Muscle layer of duodenum (tissue), 2 donors: ENCODE results near the gene DYSF.

Source experiments
- H3K27ac ChIP-seq: one replicate; pipeline ENCODE4 v1.7.0; 2013; ENCODE audit warnings: mild to moderate bottlenecking, low read length
- H3K27me3 ChIP-seq: one replicate; pipeline ENCODE4 v1.7.0; 2013; ENCODE audit warnings: low read depth, mild to moderate bottlenecking, control low read depth, low read length
- H3K36me3 ChIP-seq, 2 donors: one replicate each; pipeline ENCODE4 v1.7.0; 2013; ENCODE audit warnings: low read length in 2 of 2, control low read depth in 1 of 2, mild to moderate bottlenecking in 1 of 2; ENCODE audit not compliant: insufficient read depth in 2 of 2, control insufficient read depth in 1 of 2
- H3K4me1 ChIP-seq, 2 donors: one replicate each; pipeline ENCODE4 v1.7.0; 2013; ENCODE audit warnings: low read length in 2 of 2, mild to moderate bottlenecking in 2 of 2, control low read depth in 1 of 2, moderate library complexity in 1 of 2; ENCODE audit not compliant: insufficient read depth in 2 of 2, control insufficient read depth in 1 of 2
- H3K4me3 ChIP-seq, 2 donors: one replicate each; pipeline ENCODE4 v1.7.0; 2013; ENCODE audit warnings: low read length in 2 of 2, low read depth in 1 of 2, mild to moderate bottlenecking in 1 of 2
- H3K9me3 ChIP-seq, 2 donors: one replicate each; pipeline ENCODE4 v1.7.0; 2013; ENCODE audit warnings: low read length in 2 of 2, control low read depth in 1 of 2, mild to moderate bottlenecking in 1 of 2; ENCODE audit not compliant: control insufficient read depth in 1 of 2
- donor health status: healthy.

The DYSF gene

DNA sequence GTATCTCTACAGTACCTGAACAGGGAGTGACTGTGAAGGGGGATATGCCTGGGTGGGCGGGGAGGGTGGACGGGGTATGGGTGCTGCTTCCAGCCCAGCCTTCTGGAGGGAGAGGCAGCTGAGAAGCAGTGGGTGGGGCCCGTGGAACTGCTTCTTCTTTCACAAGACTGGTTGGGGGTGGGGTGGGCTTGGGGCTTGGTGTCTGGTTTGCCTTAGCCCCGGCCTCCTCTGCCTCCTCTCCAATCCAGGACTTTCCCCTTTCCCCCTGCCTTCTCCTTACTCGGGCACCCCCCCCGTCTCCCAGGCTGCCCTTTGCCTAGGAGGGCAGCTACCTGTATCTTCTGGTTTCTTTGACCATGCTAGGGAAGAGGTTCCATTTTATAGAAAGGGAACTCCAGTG is 233.4 kb downstream of the DYSF start:
- Histone ChIP-seq H3K27ac (no peak overlapping the region), H3K36me3 (peaks cover 0 to 26% of the 10 kb centered on the region in 2 donors), H3K4me1 (no peaks in the 10 kb centered on the region), H3K4me3 (no peak overlapping the region), H3K27me3 (no peaks in the 10 kb centered on the region), H3K9me3 (no peaks in the 10 kb centered on the region)

DNA sequence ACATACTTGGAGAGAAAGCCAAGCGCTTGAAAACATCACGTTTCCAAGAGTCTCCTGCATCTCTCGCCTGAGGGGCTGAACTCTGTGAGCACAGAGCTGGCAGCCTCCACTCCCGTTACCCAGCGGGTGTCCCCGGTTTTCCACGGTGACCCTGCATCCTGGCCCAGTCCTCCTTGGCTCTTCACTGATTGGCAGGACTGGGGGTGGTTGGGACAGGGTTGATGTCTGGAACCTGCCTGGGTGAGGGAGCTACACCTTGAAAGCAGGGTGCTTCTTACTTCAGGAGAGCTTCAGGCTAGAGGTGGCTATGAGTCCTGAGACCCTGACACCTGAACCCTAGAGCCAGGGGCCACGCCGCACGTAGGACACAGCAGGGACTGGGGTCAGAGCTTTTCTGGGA is 234.1 kb downstream of the DYSF start:
- H3K36me3 ChIP-seq, result peaks cover 0 to 25% of the 10 kb centered on the region in 2 donors
- no peak overlapping the region for H3K4me3 ChIP-seq
- peaks cover 0 to 3% of the 10 kb centered on the region in 2 donors for H3K4me1 ChIP-seq
- no peaks in the 10 kb centered on the region for H3K27me3 ChIP-seq
- no peaks in the 10 kb centered on the region for H3K9me3 ChIP-seq
- no peak overlapping the region for H3K27ac ChIP-seq

DNA sequence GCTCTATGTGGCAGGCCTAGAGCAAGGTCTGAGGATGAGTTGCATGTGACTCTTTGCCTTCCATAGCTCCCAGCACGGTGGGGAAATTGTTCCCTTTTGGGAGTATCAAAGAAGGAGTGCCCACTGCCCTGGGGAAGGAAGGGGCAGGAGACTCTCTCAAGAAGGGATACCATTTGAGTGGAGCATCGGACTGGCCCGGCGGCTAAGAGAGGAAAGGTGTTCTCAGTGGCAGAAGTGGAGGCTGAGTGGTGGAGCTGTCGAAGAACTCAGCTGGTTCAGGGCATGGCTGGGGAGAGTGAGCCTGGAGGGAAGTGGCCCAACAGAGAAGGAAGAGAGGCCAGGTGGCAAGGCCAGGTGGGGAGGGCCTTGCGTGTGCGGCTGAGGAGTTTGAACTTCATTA is 235.2 kb downstream of the DYSF start:
- Histone ChIP-seq H3K9me3 (no peaks in the 10 kb centered on the region), H3K4me3 (no peak overlapping the region), H3K27ac (no peak overlapping the region), H3K36me3 (peaks cover 0 to 25% of the 10 kb centered on the region in 2 donors), H3K27me3 (no peaks in the 10 kb centered on the region), H3K4me1 (peaks cover 0 to 3% of the 10 kb centered on the region in 2 donors)

DNA sequence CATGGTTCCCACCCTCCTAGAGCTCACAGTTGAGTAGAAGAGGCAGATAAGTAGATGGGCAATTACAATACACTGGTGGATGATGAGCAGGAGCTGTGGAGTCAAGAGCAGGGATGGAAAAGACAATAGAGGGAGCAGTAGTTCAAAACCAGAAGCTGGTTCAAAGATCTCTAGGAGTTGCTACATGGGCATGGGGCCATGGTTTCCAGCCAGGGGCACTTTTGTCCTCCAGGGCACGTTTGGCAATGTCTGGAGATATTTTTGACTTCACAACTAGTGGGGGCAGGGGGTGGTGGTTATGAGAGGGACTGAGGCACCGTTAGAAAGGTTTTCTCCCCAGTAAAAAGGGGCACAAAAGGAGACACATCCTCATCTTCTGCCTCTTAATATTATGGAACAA is 236.0 kb downstream of the DYSF start:
- H3K27ac ChIP-seq, result no peak overlapping the region
- no peaks in the 10 kb centered on the region for H3K9me3 ChIP-seq
- H3K4me1 ChIP-seq, result peaks cover 0 to 3% of the 10 kb centered on the region in 2 donors
- peaks cover 0 to 16% of the 10 kb centered on the region in 2 donors for H3K36me3 ChIP-seq
- no peaks in the 10 kb centered on the region for H3K27me3 ChIP-seq
- no peak overlapping the region for H3K4me3 ChIP-seq

DNA sequence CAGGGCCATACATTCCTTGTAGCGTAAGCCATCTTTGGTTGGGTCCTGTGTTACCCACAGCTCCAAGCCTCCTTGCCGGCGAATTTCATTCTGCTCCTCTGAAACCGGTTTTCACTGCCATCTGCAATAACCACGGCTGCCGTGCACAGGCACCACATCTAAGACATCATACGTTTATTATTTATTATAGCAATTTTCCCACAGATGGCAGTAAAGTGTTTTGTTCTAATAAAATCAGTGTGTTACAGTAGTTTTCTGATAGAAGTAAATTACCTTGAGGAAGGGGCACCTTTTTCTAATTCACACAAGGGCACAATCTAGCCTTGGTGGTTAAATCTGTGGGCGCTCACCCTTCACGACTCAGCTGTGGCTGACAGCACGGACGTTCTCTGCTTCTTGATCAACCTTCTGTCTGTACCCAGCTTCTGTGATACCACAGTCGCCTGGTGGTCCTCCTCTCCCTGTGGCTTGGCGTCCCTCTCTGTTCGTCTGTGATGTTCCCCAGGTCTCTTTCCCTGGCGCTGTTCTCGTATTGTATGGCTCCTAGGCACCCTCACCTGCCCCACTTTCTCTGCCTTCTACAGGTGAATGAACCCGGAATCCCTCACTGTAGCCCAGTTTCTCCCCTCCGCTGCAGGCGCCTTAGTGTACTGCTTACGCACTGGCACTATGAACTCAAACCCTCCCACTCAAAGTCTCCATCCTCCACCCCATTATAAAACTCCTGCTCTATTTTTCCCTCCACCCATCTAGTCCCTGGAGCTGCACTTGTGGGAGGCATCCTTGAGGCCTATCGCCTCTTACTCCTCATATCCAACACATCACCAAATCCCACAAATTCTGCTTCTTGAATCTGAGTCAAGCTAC is 236.8 kb downstream of the DYSF start:
- H3K27me3 ChIP-seq, result no peaks in the 10 kb centered on the region
- H3K27ac ChIP-seq, result no peak overlapping the region
- H3K4me3 ChIP-seq, result no peak overlapping the region
- H3K4me1 ChIP-seq, result peaks cover 0 to 3% of the 10 kb centered on the region in 2 donors
- H3K36me3 ChIP-seq, result peaks cover 0 to 12% of the 10 kb centered on the region in 2 donors
- H3K9me3 ChIP-seq, result no peaks in the 10 kb centered on the region

DNA sequence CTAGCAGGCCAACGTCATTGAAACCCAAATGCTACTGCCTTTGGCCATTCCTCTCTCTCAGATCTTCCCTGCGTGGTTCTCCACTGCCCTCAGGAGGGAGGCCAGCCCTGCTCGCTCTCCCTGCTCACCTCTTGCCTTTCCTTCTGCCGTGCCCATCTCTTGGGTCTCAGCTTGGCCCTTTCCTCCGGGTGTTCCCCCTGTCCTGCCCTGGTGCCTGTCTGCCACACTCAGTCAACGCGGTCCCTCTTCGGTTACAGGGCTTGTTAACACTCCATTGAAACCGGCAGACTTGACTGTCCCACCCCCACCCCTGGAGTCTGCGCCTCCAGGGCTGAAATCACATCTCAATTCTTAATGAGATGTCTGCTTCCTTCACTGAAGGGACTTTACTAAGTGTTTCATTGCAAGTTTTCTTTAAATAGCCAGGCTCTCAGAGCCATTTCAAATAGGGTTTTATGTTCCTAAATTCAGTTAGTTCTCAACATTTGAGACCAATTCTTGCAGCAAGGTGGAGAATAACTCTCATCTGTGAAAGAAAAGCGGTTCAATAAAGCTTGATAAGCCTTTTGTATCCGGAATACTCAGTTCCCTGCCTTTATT is 237.6 kb downstream of the DYSF start:
- H3K9me3 ChIP-seq, result no peaks in the 10 kb centered on the region
- H3K36me3 ChIP-seq, result peaks cover 0 to 10% of the 10 kb centered on the region in 2 donors
- no peak overlapping the region for H3K27ac ChIP-seq
- H3K4me3 ChIP-seq, result no peak overlapping the region
- no peaks in the 10 kb centered on the region for H3K27me3 ChIP-seq
- H3K4me1 ChIP-seq, result peaks cover 0 to 3% of the 10 kb centered on the region in 2 donors

DNA sequence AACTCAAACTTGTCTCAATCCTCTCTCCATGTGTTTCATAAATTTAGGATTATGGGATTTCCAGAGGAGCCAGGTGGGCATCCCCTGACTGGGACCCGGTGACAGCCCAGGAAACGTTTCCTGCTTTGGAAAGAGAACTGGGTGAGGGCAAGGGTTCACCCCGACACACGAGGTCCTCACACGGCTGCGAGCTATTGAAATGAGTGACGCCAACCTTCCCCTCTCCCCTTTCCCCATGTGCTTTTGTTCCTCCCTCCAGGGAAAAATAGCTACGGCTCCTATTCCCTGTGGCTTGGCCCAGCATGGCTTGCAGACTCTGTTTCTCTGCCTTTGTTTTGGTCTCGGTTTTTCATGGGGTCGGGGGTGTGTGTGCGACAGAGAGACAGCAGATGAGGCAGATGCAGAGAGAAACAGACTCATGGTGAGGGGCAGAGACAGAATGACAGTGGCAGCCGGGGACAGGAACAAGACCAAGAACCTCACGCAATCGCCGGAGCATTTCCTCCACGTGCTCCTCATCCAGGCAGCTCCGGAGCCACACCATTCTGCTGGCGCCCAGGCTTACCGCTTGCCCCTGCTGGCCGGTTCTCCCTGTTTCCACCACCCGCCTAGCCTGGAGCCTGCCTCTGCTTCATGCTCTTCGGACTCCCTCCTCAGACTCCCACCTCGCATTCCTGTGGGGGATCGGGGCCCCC is 238.5 kb downstream of the DYSF start:
- peaks cover 0 to 5% of the 10 kb centered on the region in 2 donors for H3K36me3 ChIP-seq
- H3K27ac ChIP-seq, result no peak overlapping the region
- H3K27me3 ChIP-seq, result no peaks in the 10 kb centered on the region
- H3K4me1 ChIP-seq, result peaks cover 0 to 3% of the 10 kb centered on the region in 2 donors
- no peak overlapping the region for H3K4me3 ChIP-seq
- no peaks in the 10 kb centered on the region for H3K9me3 ChIP-seq

DNA sequence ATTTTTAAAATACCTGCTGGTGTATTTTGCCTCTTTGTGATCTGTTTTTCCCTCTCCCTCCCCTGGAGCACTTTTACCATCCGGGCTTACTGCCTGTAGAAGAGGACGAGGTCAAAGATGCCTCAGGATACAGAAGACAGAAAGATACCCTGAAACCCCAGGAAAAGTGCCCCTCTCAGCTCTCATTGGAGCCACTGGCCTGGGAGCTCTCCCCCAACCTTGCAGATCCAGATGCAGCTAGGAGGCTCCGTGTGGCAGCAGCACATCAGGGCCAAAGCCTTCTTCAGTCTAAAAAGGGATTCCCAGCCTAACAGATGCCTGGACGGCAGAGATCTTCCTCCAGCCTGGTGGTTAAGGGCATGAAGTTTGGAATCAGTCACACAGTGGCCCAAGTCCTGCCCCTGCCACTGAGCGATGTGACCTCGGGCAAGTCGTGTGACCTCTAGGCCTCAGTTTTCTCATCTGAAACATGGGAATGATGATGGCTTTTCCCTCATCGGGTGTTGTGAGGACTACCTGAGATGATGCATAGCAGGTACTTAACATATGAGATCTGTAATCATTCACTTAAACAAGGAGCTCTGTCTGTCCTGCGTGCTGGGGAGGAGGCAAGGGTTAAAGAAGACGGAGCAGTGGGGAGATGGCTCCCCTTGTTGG is 239.4 kb downstream of the DYSF start:
- H3K9me3 ChIP-seq, result no peaks in the 10 kb centered on the region
- H3K4me1 ChIP-seq, result peaks cover 0 to 3% of the 10 kb centered on the region in 2 donors
- H3K4me3 ChIP-seq, result no peak overlapping the region
- H3K27me3 ChIP-seq, result no peaks in the 10 kb centered on the region
- no peak overlapping the region for H3K27ac ChIP-seq
- H3K36me3 ChIP-seq, result peaks cover 0 to 5% of the 10 kb centered on the region in 2 donors

DNA sequence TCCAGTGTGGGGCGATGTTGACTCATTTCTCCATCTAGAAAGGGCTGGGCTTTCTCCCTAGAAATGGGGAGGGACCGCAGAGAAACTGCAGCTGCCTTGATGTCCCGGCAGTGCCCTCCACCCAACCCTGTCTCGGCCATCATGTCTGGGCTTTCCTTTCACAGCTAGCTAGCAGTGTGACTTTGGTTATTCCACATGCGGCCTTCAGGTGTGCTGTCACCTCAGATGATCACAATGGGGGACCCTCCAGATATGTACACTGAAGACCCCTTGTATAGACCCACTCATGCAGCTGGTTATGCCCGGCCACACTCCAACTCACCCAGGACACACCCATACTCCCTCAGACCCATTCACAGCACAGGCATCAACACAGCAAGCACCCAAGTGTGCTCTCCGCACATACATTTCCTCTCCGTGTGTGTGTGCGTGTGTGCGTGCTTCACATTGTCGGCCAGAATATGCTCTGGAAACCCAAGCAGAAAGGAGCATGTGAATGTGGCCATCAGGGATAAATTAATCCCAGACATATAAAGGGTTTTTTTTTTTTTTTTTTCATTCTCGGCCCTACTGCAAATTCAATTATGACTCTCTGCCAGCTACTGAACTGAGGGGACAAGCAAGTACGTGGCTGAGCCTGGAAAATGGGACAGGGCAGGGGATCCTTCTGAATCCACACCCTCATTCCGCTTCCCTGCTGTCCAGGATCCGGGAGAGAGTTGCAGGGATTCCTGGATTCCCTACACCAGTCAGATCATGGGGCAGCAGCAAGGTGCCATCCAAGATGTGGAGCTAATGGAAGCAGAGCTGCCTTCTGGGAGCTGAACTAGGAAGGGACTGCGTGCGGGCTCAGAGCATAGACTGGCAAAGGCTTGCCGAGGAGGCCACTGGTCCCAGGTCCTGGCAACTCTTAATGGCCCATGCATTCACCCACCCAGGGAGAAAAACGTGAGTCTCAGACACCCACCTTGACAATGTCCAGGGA is 240.2 kb downstream of the DYSF start:
- peaks cover 0 to 2% of the 10 kb centered on the region in 2 donors for H3K36me3 ChIP-seq
- H3K4me1 ChIP-seq, result peaks cover 0 to 3% of the 10 kb centered on the region in 2 donors
- no peaks in the 10 kb centered on the region for H3K9me3 ChIP-seq
- H3K27ac ChIP-seq, result no peak overlapping the region
- H3K4me3 ChIP-seq, result no peak overlapping the region
- H3K27me3 ChIP-seq, result no peaks in the 10 kb centered on the region

DNA sequence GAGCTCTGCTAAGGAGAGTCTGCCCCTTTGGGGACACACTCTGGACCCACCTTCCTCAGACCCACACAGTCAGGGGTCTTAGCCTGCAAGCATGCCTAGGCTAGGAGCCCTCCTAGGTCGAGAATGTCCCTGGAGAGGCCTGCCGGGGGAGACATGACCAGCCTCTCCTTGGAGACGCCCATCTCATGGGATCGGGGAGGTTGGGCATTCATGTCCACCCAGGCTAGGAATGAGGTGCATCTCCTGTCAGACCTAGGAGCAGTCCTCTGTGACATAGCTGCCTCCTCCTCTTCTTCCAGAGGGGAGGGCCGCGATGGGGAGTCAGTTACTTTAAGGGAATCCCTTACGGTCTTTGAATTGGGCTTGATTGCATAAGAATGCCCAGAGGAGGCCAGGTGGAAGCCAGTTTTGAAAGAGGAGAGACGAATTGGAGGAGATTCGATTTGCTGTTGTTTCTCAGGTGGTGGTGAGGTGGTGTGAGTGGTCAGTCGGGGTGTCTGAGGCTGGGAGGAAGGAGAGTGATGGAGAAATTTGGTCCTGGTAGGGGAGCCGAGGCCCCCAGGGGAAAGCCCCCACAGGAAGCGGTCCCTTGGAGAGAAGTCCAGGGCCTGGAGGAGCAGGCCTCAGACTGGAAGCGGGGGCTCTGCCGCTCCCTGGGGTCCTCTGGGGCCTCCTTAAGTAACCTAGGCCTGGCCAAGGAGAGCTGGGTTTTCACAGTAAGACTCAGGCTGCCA is 241.3 kb downstream of the DYSF start:
- H3K4me1 ChIP-seq, result peaks cover 0 to 5% of the 10 kb centered on the region in 2 donors
- no peaks in the 10 kb centered on the region for H3K36me3 ChIP-seq

More for the DNA sequence above, 241.3 kb downstream of the DYSF start:
- Histone ChIP-seq H3K27me3 (no peaks in the 10 kb centered on the region), H3K4me3 (no peak overlapping the region), H3K9me3 (no peaks in the 10 kb centered on the region), H3K27ac (no peak overlapping the region)
